ENCODE measurements around the gene SPATA13.

Gene SPATA13

DNA sequence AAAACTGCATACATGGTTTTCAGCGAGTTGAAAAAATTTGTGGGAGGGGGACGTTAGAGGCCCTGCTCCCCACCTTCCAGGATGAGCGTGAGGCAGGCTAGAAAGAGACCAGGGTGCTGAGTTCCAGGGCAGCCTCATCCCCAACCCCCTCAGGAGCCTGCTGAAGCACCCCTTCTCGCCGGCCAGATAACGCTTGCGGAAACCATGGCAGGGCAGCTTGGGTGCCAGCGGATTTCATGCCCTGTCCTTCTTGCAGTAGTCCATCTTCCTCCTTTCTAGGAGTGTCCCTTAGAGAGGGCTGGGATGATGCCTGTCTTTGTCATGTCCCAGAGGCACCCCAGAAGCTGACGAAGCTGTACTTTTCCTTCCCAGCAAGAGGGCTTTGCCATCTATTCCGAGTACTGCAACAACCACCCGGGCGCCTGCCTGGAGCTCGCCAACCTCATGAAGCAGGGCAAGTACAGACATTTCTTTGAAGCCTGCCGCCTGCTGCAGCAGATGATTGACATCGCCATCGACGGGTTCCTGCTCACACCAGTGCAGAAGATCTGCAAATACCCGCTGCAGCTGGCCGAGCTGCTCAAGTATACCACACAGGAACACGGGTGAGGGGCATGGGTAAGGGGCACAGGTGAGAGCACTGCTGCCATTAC lies 129.9 kb downstream of the SPATA13 start:
- TF ChIP-seq ESRRG (CRISPR knock-in tag; IDR thresholded peaks at IDR 0.05) (no peak), ZFP30 (CRISPR knock-in tag; IDR thresholded peaks at IDR 0.05) (no peak), ZNF565 (CRISPR knock-in tag; conservative IDR thresholded peaks at IDR 0.05; ENCODE audit: low read depth) (no peak), TOX (CRISPR knock-in tag; IDR thresholded peaks at IDR 0.05; ENCODE audit: borderline replicate concordance) (no peak), GLIS3 (CRISPR knock-in tag; IDR thresholded peaks at IDR 0.05) (no peak), ISL1 (CRISPR knock-in tag; IDR thresholded peaks at IDR 0.05) (no peak)
- TF ChIP-seq, protein P1, sequence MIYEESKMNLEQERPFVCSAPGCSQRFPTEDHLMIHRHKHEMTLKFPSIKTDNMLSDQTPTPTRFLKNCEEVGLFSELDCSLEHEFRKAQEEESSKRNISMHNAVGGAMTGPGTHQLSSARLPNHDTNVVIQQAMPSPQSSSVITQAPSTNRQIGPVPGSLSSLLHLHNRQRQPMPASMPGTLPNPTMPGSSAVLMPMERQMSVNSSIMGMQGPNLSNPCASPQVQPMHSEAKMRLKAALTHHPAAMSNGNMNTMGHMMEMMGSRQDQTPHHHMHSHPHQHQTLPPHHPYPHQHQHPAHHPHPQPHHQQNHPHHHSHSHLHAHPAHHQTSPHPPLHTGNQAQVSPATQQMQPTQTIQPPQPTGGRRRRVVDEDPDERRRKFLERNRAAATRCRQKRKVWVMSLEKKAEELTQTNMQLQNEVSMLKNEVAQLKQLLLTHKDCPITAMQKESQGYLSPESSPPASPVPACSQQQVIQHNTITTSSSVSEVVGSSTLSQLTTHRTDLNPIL (CRISPR knock-in tag; IDR thresholded peaks at IDR 0.05; ENCODE audit: low read depth) = no peak
- TF ChIP-seq, protein P2, sequence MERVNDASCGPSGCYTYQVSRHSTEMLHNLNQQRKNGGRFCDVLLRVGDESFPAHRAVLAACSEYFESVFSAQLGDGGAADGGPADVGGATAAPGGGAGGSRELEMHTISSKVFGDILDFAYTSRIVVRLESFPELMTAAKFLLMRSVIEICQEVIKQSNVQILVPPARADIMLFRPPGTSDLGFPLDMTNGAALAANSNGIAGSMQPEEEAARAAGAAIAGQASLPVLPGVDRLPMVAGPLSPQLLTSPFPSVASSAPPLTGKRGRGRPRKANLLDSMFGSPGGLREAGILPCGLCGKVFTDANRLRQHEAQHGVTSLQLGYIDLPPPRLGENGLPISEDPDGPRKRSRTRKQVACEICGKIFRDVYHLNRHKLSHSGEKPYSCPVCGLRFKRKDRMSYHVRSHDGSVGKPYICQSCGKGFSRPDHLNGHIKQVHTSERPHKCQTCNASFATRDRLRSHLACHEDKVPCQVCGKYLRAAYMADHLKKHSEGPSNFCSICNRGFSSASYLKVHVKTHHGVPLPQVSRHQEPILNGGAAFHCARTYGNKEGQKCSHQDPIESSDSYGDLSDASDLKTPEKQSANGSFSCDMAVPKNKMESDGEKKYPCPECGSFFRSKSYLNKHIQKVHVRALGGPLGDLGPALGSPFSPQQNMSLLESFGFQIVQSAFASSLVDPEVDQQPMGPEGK (CRISPR knock-in tag; IDR thresholded peaks at IDR 0.05; ENCODE audit: borderline replicate concordance) = no peak
- TF ChIP-seq, protein P3, sequence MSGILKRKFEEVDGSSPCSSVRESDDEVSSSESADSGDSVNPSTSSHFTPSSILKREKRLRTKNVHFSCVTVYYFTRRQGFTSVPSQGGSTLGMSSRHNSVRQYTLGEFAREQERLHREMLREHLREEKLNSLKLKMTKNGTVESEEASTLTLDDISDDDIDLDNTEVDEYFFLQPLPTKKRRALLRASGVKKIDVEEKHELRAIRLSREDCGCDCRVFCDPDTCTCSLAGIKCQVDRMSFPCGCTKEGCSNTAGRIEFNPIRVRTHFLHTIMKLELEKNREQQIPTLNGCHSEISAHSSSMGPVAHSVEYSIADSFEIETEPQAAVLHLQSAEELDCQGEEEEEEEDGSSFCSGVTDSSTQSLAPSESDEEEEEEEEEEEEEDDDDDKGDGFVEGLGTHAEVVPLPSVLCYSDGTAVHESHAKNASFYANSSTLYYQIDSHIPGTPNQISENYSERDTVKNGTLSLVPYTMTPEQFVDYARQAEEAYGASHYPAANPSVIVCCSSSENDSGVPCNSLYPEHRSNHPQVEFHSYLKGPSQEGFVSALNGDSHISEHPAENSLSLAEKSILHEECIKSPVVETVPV (CRISPR knock-in tag; IDR thresholded peaks at IDR 0.05) = no peak
- ATAC-seq = no peak

DNA sequence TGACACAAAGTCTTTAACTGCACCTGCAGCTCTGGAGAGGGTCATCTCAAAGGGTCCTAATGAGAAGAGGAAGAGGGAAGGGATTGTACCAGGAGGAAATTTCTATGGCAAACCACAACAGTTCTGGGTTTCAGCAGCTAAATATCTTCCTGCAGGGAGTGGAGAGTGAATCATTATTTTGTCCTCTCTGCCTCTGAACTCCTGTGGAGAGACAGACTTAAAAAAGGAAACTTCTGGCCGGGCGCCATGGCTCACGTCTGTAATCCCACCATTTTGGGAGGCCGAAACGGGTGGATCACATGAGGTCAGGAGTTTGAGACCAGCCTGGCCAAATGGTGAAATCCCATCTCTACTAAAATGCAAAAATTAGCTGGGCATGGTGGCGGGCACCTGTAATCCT lies 132.0 kb downstream of the SPATA13 start:
- no peak for ATAC-seq
- TF ChIP-seq BACH2 (CRISPR knock-in tag; IDR thresholded peaks at IDR 0.05; ENCODE audit: borderline replicate concordance) = no peak
- TF ChIP-seq SNAI2 (CRISPR knock-in tag; IDR thresholded peaks at IDR 0.05) = no peak
- TF ChIP-seq, protein P3 (CRISPR knock-in tag; IDR thresholded peaks at IDR 0.05) = no peak
- no peak for TF ChIP-seq ESRRG (CRISPR knock-in tag; IDR thresholded peaks at IDR 0.05)
- TF ChIP-seq, protein P1 (CRISPR knock-in tag; IDR thresholded peaks at IDR 0.05; ENCODE audit: low read depth) = no peak
- TF ChIP-seq ISL1 (CRISPR knock-in tag; IDR thresholded peaks at IDR 0.05) = no peak
- TF ChIP-seq ZFP3 (CRISPR knock-in tag; IDR thresholded peaks at IDR 0.05) = no peak
- no peak for TF ChIP-seq GLIS3 (CRISPR knock-in tag; IDR thresholded peaks at IDR 0.05)
- TF ChIP-seq TOX (CRISPR knock-in tag; IDR thresholded peaks at IDR 0.05; ENCODE audit: borderline replicate concordance) = no peak
- no peak for TF ChIP-seq ZNF8 (CRISPR knock-in tag; IDR thresholded peaks at IDR 0.05)
- TF ChIP-seq ZC3H10 (CRISPR knock-in tag; IDR thresholded peaks at IDR 0.05) = no peak
- TF ChIP-seq, protein P4, sequence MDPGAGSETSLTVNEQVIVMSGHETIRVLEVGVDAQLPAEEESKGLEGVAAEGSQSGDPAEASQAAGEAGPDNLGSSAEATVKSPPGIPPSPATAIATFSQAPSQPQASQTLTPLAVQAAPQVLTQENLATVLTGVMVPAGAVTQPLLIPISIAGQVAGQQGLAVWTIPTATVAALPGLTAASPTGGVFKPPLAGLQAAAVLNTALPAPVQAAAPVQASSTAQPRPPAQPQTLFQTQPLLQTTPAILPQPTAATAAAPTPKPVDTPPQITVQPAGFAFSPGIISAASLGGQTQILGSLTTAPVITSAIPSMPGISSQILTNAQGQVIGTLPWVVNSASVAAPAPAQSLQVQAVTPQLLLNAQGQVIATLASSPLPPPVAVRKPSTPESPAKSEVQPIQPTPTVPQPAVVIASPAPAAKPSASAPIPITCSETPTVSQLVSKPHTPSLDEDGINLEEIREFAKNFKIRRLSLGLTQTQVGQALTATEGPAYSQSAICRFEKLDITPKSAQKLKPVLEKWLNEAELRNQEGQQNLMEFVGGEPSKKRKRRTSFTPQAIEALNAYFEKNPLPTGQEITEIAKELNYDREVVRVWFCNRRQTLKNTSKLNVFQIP (CRISPR knock-in tag; IDR thresholded peaks at IDR 0.05; ENCODE audit: borderline replicate concordance, low read depth) = no peak
- TF ChIP-seq CSDC2 (CRISPR knock-in tag; IDR thresholded peaks at IDR 0.05) = no peak
- no peak for TF ChIP-seq ZNF565 (CRISPR knock-in tag; conservative IDR thresholded peaks at IDR 0.05; ENCODE audit: low read depth)

DNA sequence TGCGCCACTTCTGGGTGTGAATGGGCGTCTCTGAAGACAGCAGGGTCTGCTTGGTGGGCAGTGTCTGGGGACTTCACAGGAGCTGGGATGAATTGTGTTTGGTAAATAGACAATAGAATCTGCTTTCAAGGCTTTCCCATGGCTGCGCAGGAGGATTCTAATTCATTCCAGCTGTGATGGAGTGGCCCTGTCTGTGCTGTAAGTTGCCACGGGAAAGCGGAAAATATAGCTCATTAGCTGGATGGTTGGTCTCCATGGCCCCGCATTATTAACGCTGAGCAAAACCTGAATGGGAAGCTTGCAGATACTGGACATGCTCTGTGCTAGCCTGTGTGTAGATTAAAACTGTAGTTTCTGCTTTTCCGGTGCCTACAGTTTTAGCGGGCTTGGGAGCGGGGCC lies 133.2 kb downstream of the SPATA13 start:
- TF ChIP-seq ZFP3 (CRISPR knock-in tag; IDR thresholded peaks at IDR 0.05) (no peak), GLIS3 (CRISPR knock-in tag; IDR thresholded peaks at IDR 0.05) (no peak), ISL1 (CRISPR knock-in tag; IDR thresholded peaks at IDR 0.05) (no peak), ARNTL (CRISPR knock-in tag; IDR thresholded peaks at IDR 0.05; ENCODE audit: borderline replicate concordance, low read depth) (no peak), ESRRG (CRISPR knock-in tag; IDR thresholded peaks at IDR 0.05) (no peak), TCF4 (CRISPR knock-in tag; IDR thresholded peaks at IDR 0.05; ENCODE audit: borderline replicate concordance) (peak; percentile 18; the same call in 1 of the 2 replicates)
- ATAC-seq = no peak

All from SK-N-SH treated with all-trans-retinoic acid at 6 μM for 48 hours (cell line).